ENCODE data around the gene NEU4.
"Not testable (repeated sequence)": the region's sequence is repeated elsewhere in the genome, so short reads cannot be mapped to it uniquely, and the experiment has no call there.

The NEU4 gene

GRCh38 chr2:241774419-241775222 lies 34.4 kb upstream of the NEU4 start:
- DNase-seq (ENCODE audit: low spot score): peak; percentile 90

- DNase-seq (ENCODE audit: low spot score): no peak
Observed at GRCh38 chr2:241775223-241776177, 33.5 kb upstream of the NEU4 start.

- DNase-seq (ENCODE audit: low spot score): no peak
Observed at GRCh38 chr2:241776336-241777169, 32.4 kb upstream of the NEU4 start, which contains the start of gene GAL3ST2. Gene GAL3ST2 (plus strand): TSS chr2:241776822. CDS start chr2:241776956, 134 bp downstream.

GRCh38 chr2:241777170-241777685 lies 31.8 kb upstream of the NEU4 start:
- no peak for DNase-seq (ENCODE audit: low spot score)

GRCh38 chr2:241777686-241778627 lies 31.0 kb upstream of the NEU4 start:
- no peak for DNase-seq (ENCODE audit: low spot score)

GRCh38 chr2:241780939-241781569 lies 27.9 kb upstream of the NEU4 start:
- DNase-seq (ENCODE audit: low spot score): no peak

GRCh38 chr2:241782053-241782452 lies 26.9 kb upstream of the NEU4 start:
- not testable (repeated sequence) for DNase-seq (ENCODE audit: low spot score)

GRCh38 chr2:241788135-241788534 lies 20.9 kb upstream of the NEU4 start:
- DNase-seq (ENCODE audit: low spot score): no peak

GRCh38 chr2:241788572-241788971 lies 20.4 kb upstream of the NEU4 start:
- DNase-seq (ENCODE audit: low spot score): no peak

- not testable (repeated sequence) for DNase-seq (ENCODE audit: low spot score)
Observed at GRCh38 chr2:241791385-241791784, 17.6 kb upstream of the NEU4 start.

- no peak for DNase-seq (ENCODE audit: low spot score)
Observed at GRCh38 chr2:241793385-241793784, 15.6 kb upstream of the NEU4 start.

- DNase-seq (ENCODE audit: low spot score): no peak
Observed at GRCh38 chr2:241794250-241794823, 14.7 kb upstream of the NEU4 start.

GRCh38 chr2:241795021-241795999 lies 13.7 kb upstream of the NEU4 start:
- no peak for DNase-seq (ENCODE audit: low spot score)

- DNase-seq (ENCODE audit: low spot score): no peak
Observed at GRCh38 chr2:241796209-241796608, 12.8 kb upstream of the NEU4 start.

GRCh38 chr2:241796610-241797138 lies 12.3 kb upstream of the NEU4 start:
- DNase-seq (ENCODE audit: low spot score): no peak

- DNase-seq (ENCODE audit: low spot score): no peak
Observed at GRCh38 chr2:241797441-241798080, 11.4 kb upstream of the NEU4 start.

GRCh38 chr2:241798081-241798630 lies 10.8 kb upstream of the NEU4 start:
- DNase-seq (ENCODE audit: low spot score): no peak

All from AG08395 (cell line).